ENCODE results near the gene COX19. TPM values are rescaled to one million over a fixed set of nuclear protein-coding genes. Genes with fewer than 3 reads are reported as not detected.

The COX19 gene
- total RNA-seq, 4 donors from 2014 or later = 2.6 to 32.5 (median 20.1) TPM

- H3K4me3 ChIP-seq = no peak overlapping the region
- peak in 1 of 2 donors; percentile 11 for DNase-seq
- TF ChIP-seq POLR2A (IDR thresholded peaks at IDR 0.05) (no peak), CTCF (IDR thresholded peaks at IDR 0.05) (no peak)
- no peaks in the 10 kb centered on the region for H3K27me3 ChIP-seq
- peaks cover 0 to 12% of the 10 kb centered on the region in 2 donors for H3K4me1 ChIP-seq
- H3K9me3 ChIP-seq = no peaks in the 10 kb centered on the region
- no peaks in the 10 kb centered on the region for H3K36me3 ChIP-seq
- no peak overlapping the region for H3K27ac ChIP-seq
- intact Hi-C loops (cut with DNase I; ENCODE audit: low total_unique reads) = no loop called here
Observed at GRCh38 chr7:919924-920341, 55.4 kb downstream of the COX19 start.

- TF ChIP-seq POLR2A (IDR thresholded peaks at IDR 0.05) = no peak
- Histone ChIP-seq H3K27me3 (no peaks in the 10 kb centered on the region), H3K4me3 (no peak overlapping the region), H3K27ac (no peak overlapping the region), H3K9me3 (no peaks in the 10 kb centered on the region), H3K4me1 (peaks cover 0 to 7% of the 10 kb centered on the region in 2 donors), H3K36me3 (no peaks in the 10 kb centered on the region)
- intact Hi-C loops (cut with DNase I; ENCODE audit: low total_unique reads) = no loop called here
- peak in 1 of 2 donors; percentile 11 for DNase-seq
Observed at GRCh38 chr7:919114-919442, 56.3 kb downstream of the COX19 start.

- H3K4me3 ChIP-seq = no peak overlapping the region
- peak in 1 of 2 donors; percentile 8 for DNase-seq
- TF ChIP-seq CTCF (IDR thresholded peaks at IDR 0.05) (no peak), POLR2A (IDR thresholded peaks at IDR 0.05) (no peak)
- intact Hi-C loops (cut with DNase I; ENCODE audit: low total_unique reads) = no loop called here
- no peaks in the 10 kb centered on the region for H3K9me3 ChIP-seq
- H3K27me3 ChIP-seq = no peaks in the 10 kb centered on the region
- no peaks in the 10 kb centered on the region for H3K36me3 ChIP-seq
- H3K27ac ChIP-seq = no peak overlapping the region
- H3K4me1 ChIP-seq = peaks cover 0 to 7% of the 10 kb centered on the region in 2 donors
Observed at GRCh38 chr7:918441-919113, 56.8 kb downstream of the COX19 start.

- Histone ChIP-seq H3K4me3 (no peak overlapping the region), H3K9me3 (no peaks in the 10 kb centered on the region), H3K27me3 (no peaks in the 10 kb centered on the region), H3K36me3 (no peaks in the 10 kb centered on the region), H3K4me1 (peaks cover 0 to 7% of the 10 kb centered on the region in 2 donors), H3K27ac (no peak overlapping the region)
- peak in 1 of 2 donors; percentile 3 for DNase-seq
- intact Hi-C loops (cut with DNase I; ENCODE audit: low total_unique reads) = no loop called here
- no peak for TF ChIP-seq POLR2A (IDR thresholded peaks at IDR 0.05)
Observed at GRCh38 chr7:918118-918425, 57.3 kb downstream of the COX19 start.

- intact Hi-C loops (cut with DNase I; ENCODE audit: low total_unique reads) = no loop called here
- no peak overlapping the region for H3K27ac ChIP-seq
- peaks cover 0 to 7% of the 10 kb centered on the region in 2 donors for H3K4me1 ChIP-seq
- TF ChIP-seq POLR2A (IDR thresholded peaks at IDR 0.05) (no peak), CTCF (IDR thresholded peaks at IDR 0.05) (no peak)
- no peak overlapping the region for H3K4me3 ChIP-seq
- no peaks in the 10 kb centered on the region for H3K36me3 ChIP-seq
- no peak for DNase-seq
- no peaks in the 10 kb centered on the region for H3K27me3 ChIP-seq
- H3K9me3 ChIP-seq = no peaks in the 10 kb centered on the region
Observed at GRCh38 chr7:917255-918117, 57.9 kb downstream of the COX19 start.

- no peak for DNase-seq
- Histone ChIP-seq H3K27ac (no peak overlapping the region), H3K27me3 (no peaks in the 10 kb centered on the region), H3K9me3 (no peaks in the 10 kb centered on the region), H3K4me1 (peaks cover 0 to 7% of the 10 kb centered on the region in 2 donors), H3K4me3 (no peak overlapping the region), H3K36me3 (no peaks in the 10 kb centered on the region)
- intact Hi-C loops (cut with DNase I; ENCODE audit: low total_unique reads) = no loop called here
- TF ChIP-seq CTCF (IDR thresholded peaks at IDR 0.05) (no peak), POLR2A (IDR thresholded peaks at IDR 0.05) (no peak)
Observed at GRCh38 chr7:916291-916941, 58.9 kb downstream of the COX19 start.

All from uterus (tissue), 4 donors.